HepG2 (cell line): Measurements from ENCODE around the gene RHD. TPM values are rescaled to one million over a fixed set of nuclear protein-coding genes. Genes with fewer than 3 reads are reported as not detected.

Source experiments
- ATF1 ChIP-seq: IDR thresholded peaks from 2 replicates; pipeline ENCODE4 v1.6.1; 2016; ENCODE audit warnings: mild to moderate bottlenecking, control low read depth
- ATF5 ChIP-seq: sonication (generic); formaldehyde crosslinking; IDR thresholded peaks from 2 replicates; pipeline ENCODE4 v1.4.0; 2020; ENCODE audit warnings: mild to moderate bottlenecking, low read depth, missing genetic modification reagents
- DMAP1 ChIP-seq: IDR thresholded peaks from 2 replicates; pipeline ENCODE4 v1.6.1; 2016
- DPF2 ChIP-seq: sonication (generic); formaldehyde crosslinking; IDR thresholded peaks from 2 replicates; pipeline ENCODE4 v1.4.0; 2020; ENCODE audit warnings: mild to moderate bottlenecking, low read depth, missing genetic modification reagents, borderline replicate concordance
- HIVEP1 ChIP-seq: sonication (generic); formaldehyde crosslinking; IDR thresholded peaks from 2 replicates; pipeline ENCODE4 v1.4.0; 2020; ENCODE audit warnings: mild to moderate bottlenecking, missing genetic modification reagents
- HOXA3 ChIP-seq: sonication (generic); formaldehyde crosslinking; IDR thresholded peaks from 2 replicates; pipeline ENCODE4 v1.5.0; 2020; ENCODE audit warnings: missing genetic modification reagents
- KLF11 ChIP-seq: IDR thresholded peaks from 2 replicates; pipeline ENCODE4 v1.6.1; 2016; ENCODE audit warnings: missing compliant biosample characterization
- NKX3-1 ChIP-seq: sonication (generic); formaldehyde crosslinking; IDR thresholded peaks from 2 replicates; pipeline ENCODE4 v1.5.0; 2020; ENCODE audit warnings: missing genetic modification reagents
- PHF20 ChIP-seq: sonication (generic); formaldehyde crosslinking; IDR thresholded peaks from 2 replicates; pipeline ENCODE4 v1.5.0; 2020; ENCODE audit warnings: mild to moderate bottlenecking, missing genetic modification reagents
- RFXAP ChIP-seq: sonication (generic); formaldehyde crosslinking; IDR thresholded peaks from 2 replicates; pipeline ENCODE4 v1.4.0; 2020; ENCODE audit warnings: missing genetic modification reagents, borderline replicate concordance
- SOX13 ChIP-seq, 3 experiments: fragments of 450-650 bp in 1 of 3; sonication (generic) in 1 of 3; formaldehyde crosslinking in 1 of 3; IDR thresholded peaks in 2 of 3; conservative IDR thresholded peaks in 1 of 3; 2 replicates each; pipeline versions ENCODE4 v1.5.0 to v1.6.1; 2016 to 2020; ENCODE audit warnings: antibody characterized with exemption in 1 of 3, mild to moderate bottlenecking in 1 of 3, missing compliant biosample characterization in 1 of 3, missing genetic modification reagents in 1 of 3, moderate library complexity in 1 of 3
- TAF1 ChIP-seq: sonication (generic); formaldehyde crosslinking; IDR thresholded peaks from 2 replicates; pipeline ENCODE4 v1.4.0; 2020; ENCODE audit warnings: missing genetic modification reagents
- TBX2 ChIP-seq: sonication (generic); formaldehyde crosslinking; IDR thresholded peaks from 2 replicates; pipeline ENCODE4 v1.5.0; 2020; ENCODE audit warnings: missing genetic modification reagents, mild to moderate bottlenecking, borderline replicate concordance
- TP53 ChIP-seq: sonication (generic); formaldehyde crosslinking; conservative IDR thresholded peaks from 2 replicates; pipeline ENCODE4 v1.4.0; 2020; ENCODE audit warnings: missing genetic modification reagents
- UBTF ChIP-seq: sonication (generic); formaldehyde crosslinking; IDR thresholded peaks from 2 replicates; pipeline ENCODE4 v1.4.0; 2020; ENCODE audit warnings: mild to moderate bottlenecking, missing genetic modification reagents
- ZFY ChIP-seq: sonication (generic); formaldehyde crosslinking; IDR thresholded peaks from 2 replicates; pipeline ENCODE4 v1.4.0; 2020; ENCODE audit warnings: missing genetic modification reagents
- ZNF138 ChIP-seq: sonication (generic); formaldehyde crosslinking; IDR thresholded peaks from 2 replicates; pipeline ENCODE4 v1.5.0; 2020; ENCODE audit warnings: mild to moderate bottlenecking, low read depth, missing genetic modification reagents
- ZNF230 ChIP-seq: sonication (generic); formaldehyde crosslinking; IDR thresholded peaks from 2 replicates; pipeline ENCODE4 v1.4.0; 2020; ENCODE audit warnings: mild to moderate bottlenecking, missing genetic modification reagents
- ZNF619 ChIP-seq: sonication (generic); formaldehyde crosslinking; IDR thresholded peaks from 2 replicates; pipeline ENCODE4 v1.4.0; 2020; ENCODE audit warnings: mild to moderate bottlenecking, missing genetic modification reagents
- ZNF687 ChIP-seq: sonication (generic); formaldehyde crosslinking; IDR thresholded peaks from 2 replicates; pipeline ENCODE4 v1.5.1; 2020; ENCODE audit warnings: mild to moderate bottlenecking, missing genetic modification reagents, moderate library complexity
- polyA plus RNA-seq, 8 experiments: library from polyadenylated mRNA; depleted of rRNA in 3 of 8; stranded (reverse) in 7 of 8; unstranded in 1 of 8; fragments of >200 nt; fragmentation: Illumina TruSeq in 4 of 8; extraction: Trizol in 4 of 8; gene quantifications; 2 replicates each; pipeline versions ENCODE4 v1.2.1 to v1.2.3, GENCODE V29; 2011 to 2016; ENCODE audit warnings: low read depth in 4 of 8, missing spikeins in 1 of 8, mixed read lengths in 1 of 8; ENCODE audit not compliant: insufficient read depth in 1 of 8
- total RNA-seq, 5 experiments: library from RNA; depleted of rRNA; stranded (reverse); fragments of >200 nt; fragmentation: Illumina TruSeq; extraction: Trizol; gene quantifications; 2 replicates each; pipeline ENCODE4 v1.2.3, GENCODE V29; 2016; ENCODE audit warnings: low read depth in 1 of 5
- TF ChIP-seq, protein P1 (sequence below): sonication (generic); formaldehyde crosslinking; IDR thresholded peaks from 2 replicates; pipeline ENCODE4 v1.8.0; 2022; ENCODE audit warnings: missing genetic modification reagents, mild to moderate bottlenecking, inconsistent platforms, borderline replicate concordance

RHD gene
- total and polyA plus RNA-seq, 2 of the 13 experiments (the other 11 are each of a cell fraction or from before 2014, with no cell fraction given), result not detected

DNA sequence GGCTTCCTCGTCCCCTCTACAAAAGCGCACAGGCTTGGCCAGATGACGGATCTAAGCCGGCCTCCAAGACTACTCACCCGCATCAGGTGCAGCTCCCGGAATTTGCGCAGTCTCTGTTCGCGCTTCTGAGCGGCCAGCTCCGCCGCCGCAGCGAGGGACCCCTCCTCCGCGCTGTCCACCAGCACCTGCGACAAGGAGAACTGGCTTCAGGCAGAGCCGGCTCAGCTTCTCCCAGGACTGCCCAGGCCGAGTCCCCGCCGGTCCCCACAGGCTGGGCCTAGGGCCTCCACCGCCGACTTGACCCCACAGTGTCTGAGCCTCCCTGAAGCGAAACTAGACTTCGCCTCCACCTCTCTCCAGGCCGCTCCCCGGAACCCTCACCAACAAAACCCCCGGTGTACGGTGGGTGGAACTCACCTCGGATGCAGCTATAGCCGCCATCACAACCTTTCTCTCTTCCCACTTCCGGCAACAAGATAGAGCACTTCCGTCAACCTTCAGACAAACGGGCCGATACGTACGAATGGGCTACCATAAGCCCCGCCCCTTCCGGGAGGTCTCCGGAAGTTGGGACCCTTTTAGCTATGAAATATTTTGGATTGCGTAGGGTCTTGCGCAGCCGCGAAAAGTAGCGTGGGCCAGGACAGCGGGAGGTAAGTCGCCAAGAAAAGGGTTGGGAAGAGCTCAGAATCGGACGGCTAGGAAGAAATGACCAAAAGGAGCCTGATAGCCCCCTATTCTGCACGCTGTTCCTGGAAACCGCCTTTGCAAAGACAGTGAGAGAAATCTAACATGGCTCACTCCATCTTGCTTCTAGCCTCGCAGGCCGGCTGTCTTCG is 40.1 kb upstream of the RHD start, which contains the start of gene SYF2 (continued):
- TF ChIP-seq KLF11 (CRISPR knock-in tag) (peak; percentile 56; the same call in 1 of the 2 replicates), NKX3-1 (CRISPR knock-in tag) (no peak), ATF1 (peak; percentile 65), ZNF138 (peak; percentile 24; the same call in 1 of the 2 replicates), ATF5 (no peak), HOXA3 (CRISPR knock-in tag) (peak; percentile 90), DPF2 (CRISPR knock-in tag) (no peak), ZNF687 (CRISPR knock-in tag) (peak; percentile 81), DMAP1 (CRISPR knock-in tag) (0 out of 2 replicates have a peak, but pooled peaks have one; percentile 80), TBX2 (CRISPR knock-in tag) (peak; percentile 87), HIVEP1 (peak; percentile 34; the same call in 1 of the 2 replicates), ZNF230 (CRISPR knock-in tag) (no peak), RFXAP (CRISPR knock-in tag) (0 out of 2 replicates have a peak, but pooled peaks have one; percentile 55), PHF20 (CRISPR knock-in tag) (peak; percentile 90), TAF1 (CRISPR knock-in tag) (peak; percentile 85), ZNF619 (0 out of 2 replicates have a peak, but pooled peaks have one; percentile 23), SOX13 (IDR thresholded peaks at IDR 0.05) (no peak), SOX13 (CRISPR knock-in tag; conservative IDR thresholded peaks at IDR 0.05 in 1 of 2, IDR thresholded peaks at IDR 0.05 in 1 of 2) (peak in 1 of 2 experiments; percentile 31; a peak in 2 of 4 replicates), UBTF (CRISPR knock-in tag) (peak; percentile 60; the same call in 1 of the 2 replicates), ZFY (CRISPR knock-in tag) (peak; percentile 94), TP53 (CRISPR knock-in tag) (peak; percentile 61; the same call in 1 of the 2 replicates)
- TF ChIP-seq, protein P1, sequence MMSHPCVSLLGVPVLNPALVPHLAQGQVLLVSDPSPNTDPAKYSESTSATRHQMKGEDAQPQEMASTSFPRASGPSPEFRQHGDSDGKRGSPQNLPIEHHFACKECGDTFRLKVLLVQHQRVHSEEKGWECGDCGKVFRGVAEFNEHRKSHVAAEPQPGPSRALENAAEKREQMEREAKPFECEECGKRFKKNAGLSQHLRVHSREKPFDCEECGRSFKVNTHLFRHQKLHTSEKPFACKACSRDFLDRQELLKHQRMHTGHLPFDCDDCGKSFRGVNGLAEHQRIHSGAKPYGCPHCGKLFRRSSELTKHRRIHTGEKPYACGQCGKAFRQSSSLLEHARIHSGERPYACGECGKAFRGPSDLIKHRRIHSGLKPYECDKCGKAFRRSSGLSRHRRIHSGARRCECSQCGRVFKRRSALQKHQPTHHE (CRISPR knock-in tag), result peak; percentile 54; the same call in 1 of the 2 replicates
